Coronary artery (tissue), 2 donors: ENCODE measurements around the gene GPC6.

Experiments
- DNase-seq: peaks from one replicate; pipeline ENCODE4 v3.0.0-alpha.2; 2017; ENCODE audit warnings: low spot score
- H3K27ac ChIP-seq, 2 donors: fragments of 200-600 bp; sonication (generic); one replicate each; pipeline ENCODE4 v1.5.1; 2016 to 2019
- H3K4me3 ChIP-seq: fragments of 200-600 bp; sonication (generic); 2 replicates; pipeline ENCODE4 v1.5.1; 2016; ENCODE audit warnings: mild to moderate bottlenecking, moderate library complexity
- TF ChIP-seq, protein P1 (sequence below): fragments of 200-600 bp; sonication (generic); IDR thresholded peaks from one replicate; pipeline ENCODE4 v1.5.1; 2019; ENCODE audit warnings: antibody characterized with exemption

GPC6 gene

GRCh38 chr13:94435604-94436226 lies 1209.1 kb downstream of the GPC6 start:
- no peak overlapping the region for H3K4me3 ChIP-seq
- H3K27ac ChIP-seq, result no peak overlapping the region
- TF ChIP-seq, protein P1, sequence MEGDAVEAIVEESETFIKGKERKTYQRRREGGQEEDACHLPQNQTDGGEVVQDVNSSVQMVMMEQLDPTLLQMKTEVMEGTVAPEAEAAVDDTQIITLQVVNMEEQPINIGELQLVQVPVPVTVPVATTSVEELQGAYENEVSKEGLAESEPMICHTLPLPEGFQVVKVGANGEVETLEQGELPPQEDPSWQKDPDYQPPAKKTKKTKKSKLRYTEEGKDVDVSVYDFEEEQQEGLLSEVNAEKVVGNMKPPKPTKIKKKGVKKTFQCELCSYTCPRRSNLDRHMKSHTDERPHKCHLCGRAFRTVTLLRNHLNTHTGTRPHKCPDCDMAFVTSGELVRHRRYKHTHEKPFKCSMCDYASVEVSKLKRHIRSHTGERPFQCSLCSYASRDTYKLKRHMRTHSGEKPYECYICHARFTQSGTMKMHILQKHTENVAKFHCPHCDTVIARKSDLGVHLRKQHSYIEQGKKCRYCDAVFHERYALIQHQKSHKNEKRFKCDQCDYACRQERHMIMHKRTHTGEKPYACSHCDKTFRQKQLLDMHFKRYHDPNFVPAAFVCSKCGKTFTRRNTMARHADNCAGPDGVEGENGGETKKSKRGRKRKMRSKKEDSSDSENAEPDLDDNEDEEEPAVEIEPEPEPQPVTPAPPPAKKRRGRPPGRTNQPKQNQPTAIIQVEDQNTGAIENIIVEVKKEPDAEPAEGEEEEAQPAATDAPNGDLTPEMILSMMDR, result no peak
- no peak for DNase-seq

DNA sequence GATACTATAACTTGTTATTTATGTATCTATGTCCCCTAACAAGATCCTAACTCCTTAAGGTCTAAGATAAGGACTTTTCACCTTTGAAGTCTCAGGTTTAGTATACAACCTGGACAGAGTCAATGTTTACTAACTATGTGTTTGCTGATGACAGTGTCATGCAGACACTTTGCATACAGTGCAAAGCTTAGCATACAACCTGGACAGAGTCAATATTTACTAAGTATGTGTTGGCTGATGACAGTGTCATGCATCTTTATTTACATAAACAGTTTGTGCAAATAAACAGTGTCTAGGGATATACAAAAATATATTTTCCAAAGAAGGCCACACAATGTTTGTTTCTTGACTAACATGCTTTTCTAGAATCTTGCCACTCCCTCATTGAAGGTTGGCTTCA lies 1218.2 kb downstream of the GPC6 start:
- DNase-seq, result no peak

GRCh38 chr13:94454334-94454733 lies 1227.7 kb downstream of the GPC6 start:
- no peak for DNase-seq
- Histone ChIP-seq H3K27ac (no peak overlapping the region), H3K4me3 (no peak overlapping the region)
- TF ChIP-seq, protein P1, result no peak

More for the DNA sequence above, 1218.2 kb downstream of the GPC6 start:
- Histone ChIP-seq H3K27ac (no peak overlapping the region), H3K4me3 (no peak overlapping the region)
- TF ChIP-seq, protein P1, result no peak

DNA sequence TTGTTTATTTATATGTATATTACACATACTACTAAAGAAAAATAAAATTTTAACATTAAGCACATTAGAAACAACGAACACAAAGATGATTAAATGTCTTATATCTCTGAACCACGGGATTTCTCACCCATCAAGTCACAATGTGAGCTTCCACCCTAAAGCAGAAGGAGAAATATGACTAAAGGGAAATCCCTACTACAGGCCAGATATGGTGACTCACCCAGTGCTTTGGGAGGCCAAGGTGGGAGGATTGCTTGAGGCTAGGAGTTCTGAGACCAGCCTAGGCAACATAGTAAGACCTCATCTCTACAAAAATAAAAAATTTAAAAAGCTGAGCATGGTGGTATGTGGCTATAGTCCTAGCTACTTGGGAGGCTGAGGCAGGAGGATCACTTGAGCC lies 1228.3 kb downstream of the GPC6 start:
- TF ChIP-seq, protein P1, result no peak
- Histone ChIP-seq H3K27ac (no peak overlapping the region), H3K4me3 (no peak overlapping the region)
- DNase-seq, result no peak

- Histone ChIP-seq H3K4me3 (no peak overlapping the region), H3K27ac (no peak overlapping the region)
- TF ChIP-seq, protein P1, result no peak
- DNase-seq, result no peak
Measured at GRCh38 chr13:94455414-94455813, 1228.8 kb downstream of the GPC6 start.
